Gastrocnemius medialis (tissue), 4 donors: ENCODE measurements around the gene AHI1.

Source experiments
- POLR2A ChIP-seq, 2 donors: fragments of 450-650 bp; IDR thresholded peaks; one replicate each; pipeline ENCODE4 v1.6.1; 2017; ENCODE audit warnings: antibody characterized with exemption in 2 of 2, mild to moderate bottlenecking in 2 of 2, moderate library complexity in 2 of 2
- TF ChIP-seq, protein P1 (sequence below), 5 experiments: fragments of 450-650 bp in 3 of 5; fragments of 200-600 bp in 2 of 5; sonication (generic) in 2 of 5; IDR thresholded peaks in 4 of 5; conservative IDR thresholded peaks in 1 of 5; 1 replicate in 4 of 5; 2 replicates in 1 of 5; pipeline ENCODE4 v1.5.1; 2016 to 2019; ENCODE audit warnings: antibody characterized with exemption in 5 of 5, mild to moderate bottlenecking in 3 of 5, moderate library complexity in 3 of 5

DNA sequence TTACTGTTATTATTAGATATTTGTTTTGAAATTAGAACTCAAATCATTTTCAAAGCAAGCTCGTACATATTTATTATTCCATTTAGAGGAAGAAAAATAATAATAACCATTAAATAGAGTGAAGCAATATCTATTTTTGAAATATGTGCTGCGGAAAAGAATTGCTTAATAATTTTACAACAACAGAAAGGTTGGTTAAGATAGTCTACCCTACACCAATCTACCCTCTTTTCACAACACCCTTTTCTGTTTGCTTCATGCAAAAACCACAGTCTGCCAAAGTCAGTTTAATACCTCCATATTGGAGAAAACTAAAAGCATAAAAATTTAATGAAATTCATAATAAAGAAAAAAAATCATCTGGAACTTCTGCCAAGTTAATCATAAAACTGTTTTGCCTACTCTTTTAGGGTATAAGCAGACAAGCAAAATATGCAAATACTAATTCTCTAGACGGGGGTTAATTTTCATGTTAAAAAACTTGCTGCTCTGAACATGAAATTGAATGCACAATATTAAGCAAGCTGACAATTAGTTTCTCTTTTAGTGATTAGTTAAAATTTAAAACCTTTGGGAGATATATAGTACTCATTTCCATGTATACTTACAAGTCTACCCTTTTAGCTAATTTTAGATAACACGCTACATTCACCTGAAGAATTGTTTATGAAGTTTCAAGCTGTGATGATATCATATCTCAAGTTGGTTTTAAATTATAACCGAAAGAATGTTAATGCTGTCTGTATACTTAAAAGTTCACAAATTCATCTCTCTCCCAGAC, 100.2 kb downstream of the AHI1 start:
- TF ChIP-seq, protein P1, sequence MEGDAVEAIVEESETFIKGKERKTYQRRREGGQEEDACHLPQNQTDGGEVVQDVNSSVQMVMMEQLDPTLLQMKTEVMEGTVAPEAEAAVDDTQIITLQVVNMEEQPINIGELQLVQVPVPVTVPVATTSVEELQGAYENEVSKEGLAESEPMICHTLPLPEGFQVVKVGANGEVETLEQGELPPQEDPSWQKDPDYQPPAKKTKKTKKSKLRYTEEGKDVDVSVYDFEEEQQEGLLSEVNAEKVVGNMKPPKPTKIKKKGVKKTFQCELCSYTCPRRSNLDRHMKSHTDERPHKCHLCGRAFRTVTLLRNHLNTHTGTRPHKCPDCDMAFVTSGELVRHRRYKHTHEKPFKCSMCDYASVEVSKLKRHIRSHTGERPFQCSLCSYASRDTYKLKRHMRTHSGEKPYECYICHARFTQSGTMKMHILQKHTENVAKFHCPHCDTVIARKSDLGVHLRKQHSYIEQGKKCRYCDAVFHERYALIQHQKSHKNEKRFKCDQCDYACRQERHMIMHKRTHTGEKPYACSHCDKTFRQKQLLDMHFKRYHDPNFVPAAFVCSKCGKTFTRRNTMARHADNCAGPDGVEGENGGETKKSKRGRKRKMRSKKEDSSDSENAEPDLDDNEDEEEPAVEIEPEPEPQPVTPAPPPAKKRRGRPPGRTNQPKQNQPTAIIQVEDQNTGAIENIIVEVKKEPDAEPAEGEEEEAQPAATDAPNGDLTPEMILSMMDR (IDR thresholded peaks at IDR 0.05 in 4 of 5, conservative IDR thresholded peaks at IDR 0.05 in 1 of 5): no peak
- no peak for TF ChIP-seq POLR2A (IDR thresholded peaks at IDR 0.05)
